Stimulated activated CD4-positive, alpha-beta T cell treated with anti-CD3 and anti-CD28 coated beads, Interleukin-1b, Interleukin-23, amount 100 ng/mL, for 24 hours (primary cell): ENCODE data around the gene KIRREL3.

Source experiments
- DNase-seq, 4 experiments: peaks; one replicate each; pipeline ENCODE4 v3.0.0-alpha.2; 2020; ENCODE audit warnings: low read depth in 4 of 4, low spot score in 1 of 4

KIRREL3 gene

GRCh38 chr11:126874831-126875230 is 125.7 kb downstream of the KIRREL3 start:
- no peak for DNase-seq

- DNase-seq, result no peak
These were observed 126.3 kb downstream of the KIRREL3 start for GRCh38 chr11:126874276-126874675.

- no peak for DNase-seq
These were observed 128.8 kb downstream of the KIRREL3 start for GRCh38 chr11:126871792-126872191.

GRCh38 chr11:126870021-126870420 is 130.5 kb downstream of the KIRREL3 start:
- DNase-seq, result no peak

- no peak for DNase-seq
These were observed 131.8 kb downstream of the KIRREL3 start for GRCh38 chr11:126868741-126869140.

GRCh38 chr11:126864934-126865333 is 135.6 kb downstream of the KIRREL3 start:
- DNase-seq, result no peak

GRCh38 chr11:126863294-126863997 is 137.1 kb downstream of the KIRREL3 start:
- DNase-seq, result no peak

GRCh38 chr11:126862664-126863243 is 137.8 kb downstream of the KIRREL3 start:
- no peak for DNase-seq

GRCh38 chr11:126861796-126862459 is 138.6 kb downstream of the KIRREL3 start:
- DNase-seq, result no peak

- DNase-seq, result no peak
These were observed 142.4 kb downstream of the KIRREL3 start for GRCh38 chr11:126857860-126858808.

- DNase-seq, result no peak
These were observed 145.0 kb downstream of the KIRREL3 start for GRCh38 chr11:126855536-126855935.

GRCh38 chr11:126853732-126854131 is 146.8 kb downstream of the KIRREL3 start:
- DNase-seq, result no peak

GRCh38 chr11:126844789-126845188 is 155.8 kb downstream of the KIRREL3 start:
- DNase-seq, result no peak

- no peak for DNase-seq
These were observed 157.5 kb downstream of the KIRREL3 start for GRCh38 chr11:126843096-126843495.

- no peak for DNase-seq
These were observed 158.6 kb downstream of the KIRREL3 start for GRCh38 chr11:126841999-126842398.

GRCh38 chr11:126840975-126841374 is 159.6 kb downstream of the KIRREL3 start:
- DNase-seq, result no peak

GRCh38 chr11:126840201-126840886 is 160.2 kb downstream of the KIRREL3 start:
- DNase-seq, result no peak

- no peak for DNase-seq
These were observed 161.1 kb downstream of the KIRREL3 start for GRCh38 chr11:126839496-126839895.

GRCh38 chr11:126838779-126839178 is 161.8 kb downstream of the KIRREL3 start:
- no peak for DNase-seq

- no peak for DNase-seq
These were observed 163.0 kb downstream of the KIRREL3 start for GRCh38 chr11:126837581-126837980.

- DNase-seq, result no peak
These were observed 166.0 kb downstream of the KIRREL3 start for GRCh38 chr11:126834573-126834972.
